ENCODE results near the gene ZSCAN22.
"Not testable (repeated sequence)": the region's sequence is repeated elsewhere in the genome, so short reads cannot be mapped to it uniquely, and the experiment has no call there.

ZSCAN22 gene

GRCh38 chr19:58319241-58319640 lies 7.6 kb upstream of the ZSCAN22 start:
- no peak for DNase-seq

DNA sequence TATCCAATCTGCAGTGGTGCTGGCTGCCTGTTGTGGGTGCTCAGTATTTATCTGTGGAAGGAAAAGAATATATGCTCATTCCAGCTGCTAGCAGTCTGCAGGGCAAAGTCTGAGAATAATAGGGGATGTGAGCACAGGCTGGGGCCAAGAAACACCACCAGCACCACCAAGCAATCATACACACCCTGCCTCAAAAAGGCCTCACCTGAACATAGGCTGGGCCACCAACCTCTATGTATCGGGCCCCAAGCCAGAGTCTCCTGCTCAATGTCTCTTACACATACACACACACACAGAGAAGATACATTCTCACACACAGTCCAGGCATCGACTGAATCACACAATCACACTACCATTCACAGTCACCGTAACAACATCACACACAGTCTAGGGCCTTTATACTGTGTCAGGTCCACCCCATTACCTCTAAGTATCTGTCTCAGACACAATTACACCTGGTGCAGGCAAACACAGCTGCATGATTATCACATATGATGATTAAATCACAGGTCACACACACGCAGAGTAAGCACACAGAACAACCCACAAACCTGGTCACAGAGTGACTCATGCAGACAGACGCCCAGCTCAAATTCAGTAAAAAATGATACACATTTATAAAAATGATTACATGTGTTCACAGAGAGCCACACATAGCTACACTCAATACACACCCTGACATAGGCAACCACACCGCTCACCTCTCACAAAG lies 1.3 kb upstream of the ZSCAN22 start:
- no peak for DNase-seq

- no peak for DNase-seq
Measured at GRCh38 chr19:58326501-58326913, 287 bp upstream of the ZSCAN22 start.

- no peak for DNase-seq
Measured at GRCh38 chr19:58328999-58329398, 2.2 kb downstream of the ZSCAN22 start.

- DNase-seq: no peak
Measured at GRCh38 chr19:58330458-58330857, 3.7 kb downstream of the ZSCAN22 start.

- DNase-seq: no peak
Measured at GRCh38 chr19:58332697-58333096, 5.9 kb downstream of the ZSCAN22 start.

GRCh38 chr19:58334691-58335249 lies 8.0 kb downstream of the ZSCAN22 start:
- DNase-seq: no peak

DNA sequence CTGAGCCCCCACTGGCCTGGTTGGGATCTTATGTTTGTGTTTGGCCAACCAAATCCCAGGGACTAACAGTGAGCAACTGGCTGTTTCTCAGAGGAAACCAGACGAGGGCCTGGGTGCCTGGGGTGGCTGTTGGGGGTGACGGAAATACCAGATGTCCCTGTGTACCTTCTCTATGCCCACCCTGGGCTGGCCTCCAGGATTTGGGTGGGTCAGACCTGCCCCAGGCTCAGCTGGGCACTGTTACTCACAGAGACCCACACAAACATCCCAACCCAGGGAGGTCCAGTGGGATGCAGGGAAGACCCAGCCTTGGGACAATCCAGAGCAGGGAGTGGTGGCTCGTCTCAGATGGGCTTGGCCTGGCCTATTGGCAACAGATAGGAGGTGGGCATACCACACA lies 8.8 kb downstream of the ZSCAN22 start:
- no peak for DNase-seq

GRCh38 chr19:58336216-58336615 lies 9.4 kb downstream of the ZSCAN22 start:
- no peak for DNase-seq

DNA sequence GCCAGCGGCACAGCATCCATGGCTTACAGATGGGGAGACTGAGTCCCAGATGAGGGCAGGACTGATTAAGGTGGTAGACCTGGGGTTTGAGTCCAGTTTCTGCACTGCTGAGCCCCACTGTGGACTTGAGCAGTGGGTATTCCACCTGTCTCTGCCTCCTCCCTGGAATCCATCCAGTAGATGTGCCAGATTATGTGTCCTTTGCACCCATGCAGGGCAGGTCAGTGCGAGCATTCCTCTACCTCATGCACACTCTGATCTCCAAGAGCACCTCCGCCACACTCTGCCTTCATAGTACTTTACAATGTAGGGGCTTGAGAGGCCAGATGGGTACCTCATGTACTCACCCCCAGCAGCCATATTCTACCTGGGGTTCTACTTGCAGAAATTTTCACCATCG lies 10.0 kb downstream of the ZSCAN22 start:
- no peak for DNase-seq

GRCh38 chr19:58338336-58338735 lies 11.5 kb downstream of the ZSCAN22 start:
- no peak for DNase-seq

- no peak for DNase-seq
Measured at GRCh38 chr19:58338825-58339558, 12.2 kb downstream of the ZSCAN22 start.

GRCh38 chr19:58345558-58345957 lies 18.8 kb downstream of the ZSCAN22 start:
- DNase-seq: no peak

- peak; percentile 65 for DNase-seq
Measured at GRCh38 chr19:58346961-58347929, 20.5 kb downstream of the ZSCAN22 start.

- DNase-seq: not testable (repeated sequence)
Measured at GRCh38 chr19:58348080-58348479, 21.3 kb downstream of the ZSCAN22 start.

DNA sequence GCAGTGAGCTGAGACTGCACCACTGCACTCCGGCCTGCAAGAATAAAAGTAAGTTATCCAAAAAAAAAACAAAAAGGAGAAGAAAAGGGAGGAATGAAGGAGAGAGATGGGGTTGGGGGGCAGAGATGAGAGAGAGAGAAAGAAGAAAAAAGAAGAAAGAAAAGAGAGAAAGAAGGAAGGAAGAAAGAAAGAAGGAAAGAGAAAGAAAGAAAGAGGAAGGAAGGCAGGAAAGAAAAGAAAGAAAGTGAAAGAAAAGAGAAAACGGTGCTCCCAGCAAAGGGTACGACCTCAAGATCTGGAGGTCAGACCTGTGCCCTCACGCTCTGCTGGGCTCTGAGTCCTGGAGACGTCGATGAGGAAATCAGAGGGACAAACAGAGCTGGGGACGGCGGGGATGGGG lies 22.8 kb downstream of the ZSCAN22 start:
- no peak for DNase-seq

DNA sequence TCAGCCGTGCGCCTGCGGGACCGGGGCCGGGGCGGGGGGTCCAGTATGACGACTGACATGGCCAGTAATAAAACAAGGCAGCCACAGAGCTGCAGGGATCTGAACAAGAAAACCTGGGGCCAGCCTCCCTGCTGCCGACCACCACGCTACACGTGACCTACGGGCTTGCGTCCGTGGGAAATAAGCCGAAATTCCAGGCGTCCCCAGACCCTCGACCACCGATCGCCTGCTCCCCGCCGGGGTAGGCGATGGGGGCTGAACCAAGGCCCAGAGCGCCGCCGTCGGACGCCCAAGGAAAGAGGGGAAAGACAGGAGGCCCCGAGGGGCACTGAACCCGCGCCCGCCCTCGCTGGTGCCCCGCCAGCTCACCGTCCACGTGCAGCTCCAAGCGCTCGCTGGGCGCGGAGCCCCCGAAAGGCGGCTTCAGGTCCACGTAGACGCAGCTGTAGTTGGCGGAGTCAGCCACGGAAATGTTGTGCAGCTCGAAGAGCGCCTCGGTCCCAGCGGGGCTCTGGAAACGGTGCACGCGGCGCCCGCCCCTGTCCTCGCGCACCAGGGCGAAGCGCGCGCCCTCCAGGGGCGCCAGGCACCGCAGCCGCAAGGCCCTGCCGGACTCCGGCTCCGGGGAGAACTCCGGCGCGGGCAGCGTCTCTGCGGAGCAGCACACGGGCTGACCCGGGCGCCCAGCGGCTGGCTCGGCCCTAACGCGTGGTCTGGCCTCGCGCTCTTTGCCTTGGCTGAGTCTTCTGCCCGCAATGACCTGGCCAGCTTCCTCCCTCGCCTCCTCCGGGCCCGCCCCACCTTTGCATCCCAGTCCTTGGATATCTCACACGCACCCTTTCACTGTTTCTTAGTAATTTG lies 23.4 kb downstream of the ZSCAN22 start:
- DNase-seq: no peak

DNA sequence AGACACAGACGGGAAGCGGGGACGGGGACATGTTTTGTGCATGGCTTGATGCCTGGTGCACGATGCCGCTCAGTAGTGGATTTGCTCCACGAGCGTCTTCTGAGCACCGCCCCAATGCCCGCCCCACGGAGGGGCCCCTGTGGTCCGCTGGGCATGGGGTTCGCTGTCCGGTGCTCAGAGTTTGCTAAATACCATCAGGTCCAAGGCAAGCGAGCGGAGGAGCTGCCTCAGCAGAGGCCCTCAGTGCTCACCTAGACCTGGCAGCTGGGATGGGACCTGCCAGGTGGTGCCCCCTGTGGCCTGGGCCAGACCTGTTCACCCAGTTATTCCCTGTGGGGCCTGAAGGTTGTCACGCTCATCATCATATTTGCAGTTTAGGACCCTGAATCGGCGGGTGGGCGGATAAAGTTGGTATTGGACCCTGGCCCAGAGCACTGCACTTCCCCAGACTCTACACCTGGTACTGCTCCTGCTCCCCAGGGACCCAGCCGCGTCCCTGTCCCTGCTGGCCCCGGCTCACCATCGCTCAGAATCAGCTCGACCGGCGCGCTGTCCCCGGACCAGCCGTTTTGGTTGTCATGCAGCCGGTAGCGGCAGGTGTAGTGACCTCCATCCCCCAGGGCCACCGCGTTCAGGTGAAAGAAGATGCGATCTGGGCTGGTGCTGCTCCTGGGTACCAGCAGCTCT lies 24.2 kb downstream of the ZSCAN22 start:
- no peak for DNase-seq

DNA sequence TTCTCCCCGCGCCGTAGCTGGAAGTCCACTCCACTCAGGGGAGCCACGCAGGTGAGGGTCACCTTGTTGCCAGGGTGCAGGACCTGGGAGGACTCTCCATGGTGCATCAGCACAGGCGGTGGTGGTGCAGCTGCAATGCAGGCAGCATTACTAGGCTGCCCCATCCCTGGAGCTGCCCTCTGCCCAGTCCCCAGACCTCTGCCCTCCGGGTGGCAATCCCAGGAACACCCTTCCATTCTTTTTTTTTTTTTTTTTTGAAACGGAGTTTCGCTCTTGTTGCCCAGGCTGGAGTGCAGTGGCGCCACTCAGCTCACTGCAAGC lies 24.7 kb downstream of the ZSCAN22 start:
- no peak for DNase-seq

DNA sequence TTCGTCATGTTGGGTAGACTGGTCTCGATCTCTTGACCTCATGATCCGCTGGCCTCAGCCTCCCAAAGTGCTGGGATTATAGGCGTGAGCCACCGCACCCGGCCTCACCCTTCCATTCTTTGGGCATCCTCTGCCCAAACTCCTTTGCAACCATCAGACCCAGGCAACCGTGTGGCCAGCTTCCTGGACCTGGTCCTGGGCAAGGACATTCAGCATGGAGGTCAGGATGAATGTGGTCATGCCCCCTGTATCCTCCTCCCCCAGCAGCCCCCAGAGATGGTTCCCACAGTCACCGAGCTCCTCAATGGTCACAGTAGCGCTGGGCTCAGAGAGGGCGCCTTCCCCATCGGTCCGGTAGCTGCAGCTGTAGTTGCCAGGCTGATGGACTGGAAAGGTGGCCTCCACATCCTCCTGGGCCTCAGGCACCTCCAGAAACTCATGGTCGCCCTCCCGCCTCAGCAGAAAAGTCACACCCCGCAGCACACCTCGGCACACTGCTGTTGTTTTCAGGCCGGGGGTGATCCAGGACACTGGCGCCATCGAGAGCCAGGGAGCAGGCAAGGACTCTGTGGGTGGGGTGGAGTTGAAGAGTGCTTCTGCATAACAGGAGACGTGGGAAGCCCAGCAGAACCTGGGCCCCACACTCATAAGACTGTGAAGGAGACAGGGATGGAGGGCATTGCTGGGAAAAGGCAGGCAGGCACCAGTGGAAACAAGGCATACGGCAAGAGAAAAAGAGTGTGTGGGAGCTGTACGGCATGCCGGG lies 25.4 kb downstream of the ZSCAN22 start:
- no peak for DNase-seq

Measured in stimulated activated CD4-positive, alpha-beta T cell treated with anti-CD3 and anti-CD28 coated beads, Interleukin-4, amount 100 ng/mL, for 24 hours (primary cell).